Measurements from ENCODE around the gene PRDM7. TPM values are rescaled to one million over a fixed set of nuclear protein-coding genes. Genes with fewer than 3 reads are reported as not detected.
"Not testable (repeated sequence)": the region's sequence is repeated elsewhere in the genome, so short reads cannot be mapped to it uniquely, and the experiment has no call there.

Gene PRDM7
- total RNA-seq, 3 donors from 2014 or later = not detected

DNA sequence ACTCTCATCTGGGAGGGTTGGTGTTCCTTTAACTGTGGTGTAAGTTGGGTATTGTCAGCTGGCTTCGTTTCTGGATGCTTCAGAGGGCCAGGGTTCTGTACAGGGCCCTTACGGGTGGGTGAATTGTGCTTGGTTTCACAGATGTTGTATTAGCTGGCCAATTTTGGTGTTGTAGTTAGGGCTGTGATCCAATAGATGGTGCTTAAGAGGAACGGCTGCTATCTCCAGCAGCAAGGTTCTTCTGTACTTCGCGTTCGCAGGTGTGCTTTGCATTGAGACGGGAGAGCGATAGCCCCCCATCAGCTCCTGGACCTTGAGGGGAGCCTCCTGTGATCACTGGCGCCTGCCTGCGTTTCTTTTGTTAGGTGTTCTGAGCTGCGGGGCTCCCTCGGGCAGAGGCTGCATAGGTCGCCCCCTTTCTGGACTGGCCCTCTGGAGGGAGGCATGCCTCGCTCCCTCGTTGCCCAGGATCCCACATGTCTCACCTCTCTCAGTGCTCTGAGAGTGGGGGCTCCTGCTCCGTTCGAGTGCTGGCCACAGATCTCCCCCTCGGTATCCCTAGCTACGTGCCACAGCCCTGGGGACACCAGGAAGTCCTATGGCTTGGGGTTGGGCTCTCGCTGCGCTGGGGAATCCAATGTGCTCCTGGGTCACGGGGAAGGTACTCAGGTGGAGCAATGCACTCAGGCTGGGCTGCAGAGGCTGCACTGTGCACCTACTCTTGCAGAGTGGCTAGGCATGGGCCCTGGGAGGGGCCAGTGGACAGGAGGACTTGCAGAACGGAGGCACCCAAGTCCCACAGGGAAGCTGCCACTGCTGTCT lies 837 bp upstream of the PRDM7 start:
- Histone ChIP-seq H3K4me1 (ENCODE audit: low read depth) (peaks cover 12% of the 10 kb centered on the region), H3K36me3 (ENCODE audit: low read depth) (no peaks in the 10 kb centered on the region), H3K4me3 (peak overlapping the region; percentile 1), H3K9me3 (no peaks in the 10 kb centered on the region)
- peak; percentile 19 to 74 (median 73) for DNase-seq
- TF ChIP-seq, protein P1, sequence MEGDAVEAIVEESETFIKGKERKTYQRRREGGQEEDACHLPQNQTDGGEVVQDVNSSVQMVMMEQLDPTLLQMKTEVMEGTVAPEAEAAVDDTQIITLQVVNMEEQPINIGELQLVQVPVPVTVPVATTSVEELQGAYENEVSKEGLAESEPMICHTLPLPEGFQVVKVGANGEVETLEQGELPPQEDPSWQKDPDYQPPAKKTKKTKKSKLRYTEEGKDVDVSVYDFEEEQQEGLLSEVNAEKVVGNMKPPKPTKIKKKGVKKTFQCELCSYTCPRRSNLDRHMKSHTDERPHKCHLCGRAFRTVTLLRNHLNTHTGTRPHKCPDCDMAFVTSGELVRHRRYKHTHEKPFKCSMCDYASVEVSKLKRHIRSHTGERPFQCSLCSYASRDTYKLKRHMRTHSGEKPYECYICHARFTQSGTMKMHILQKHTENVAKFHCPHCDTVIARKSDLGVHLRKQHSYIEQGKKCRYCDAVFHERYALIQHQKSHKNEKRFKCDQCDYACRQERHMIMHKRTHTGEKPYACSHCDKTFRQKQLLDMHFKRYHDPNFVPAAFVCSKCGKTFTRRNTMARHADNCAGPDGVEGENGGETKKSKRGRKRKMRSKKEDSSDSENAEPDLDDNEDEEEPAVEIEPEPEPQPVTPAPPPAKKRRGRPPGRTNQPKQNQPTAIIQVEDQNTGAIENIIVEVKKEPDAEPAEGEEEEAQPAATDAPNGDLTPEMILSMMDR (IDR thresholded peaks at IDR 0.05) = no peak
- peak; percentile 52 for ATAC-seq
- intact Hi-C loops (cut with DNase I, micrococcal nuclease) = no loop called here

DNA sequence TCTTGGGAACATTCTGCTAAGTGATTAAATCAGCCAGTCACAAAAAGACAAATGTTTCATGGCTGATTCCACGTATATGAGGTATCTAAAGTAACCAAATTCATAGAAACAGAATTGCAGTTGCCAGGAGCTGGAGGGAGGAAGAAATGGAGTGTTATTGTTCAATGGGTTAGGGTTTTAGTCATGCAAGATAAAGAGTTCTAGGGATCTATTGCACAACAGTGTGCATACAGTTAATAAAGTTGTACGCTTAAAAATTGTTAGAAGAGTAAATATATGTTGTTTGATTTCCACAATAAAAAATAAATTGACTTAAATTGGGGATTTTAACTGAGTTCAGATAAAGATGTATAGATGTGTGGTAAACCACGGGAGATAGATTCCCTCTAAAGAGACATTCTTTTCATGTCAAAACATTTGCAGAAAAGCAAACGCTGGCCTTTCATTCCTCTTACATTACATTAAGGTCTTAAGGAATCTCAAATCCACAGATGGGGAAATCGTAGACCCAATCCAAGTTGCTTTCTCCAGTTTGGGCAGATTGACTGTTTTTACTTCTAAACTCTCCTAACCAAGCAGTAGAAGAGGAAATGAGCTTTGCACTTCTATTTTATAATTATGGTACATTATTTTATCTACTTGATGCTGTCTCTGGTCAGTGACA lies 4.6 kb downstream of the PRDM7 start:
- peaks cover 6% of the 10 kb centered on the region for H3K4me1 ChIP-seq (ENCODE audit: low read depth)
- H3K9me3 ChIP-seq = no peaks in the 10 kb centered on the region
- TF ChIP-seq, protein P1 (IDR thresholded peaks at IDR 0.05) = no peak
- no peak overlapping the region for H3K4me3 ChIP-seq
- intact Hi-C loops (cut with DNase I, micrococcal nuclease) = no loop called here
- DNase-seq = no peak
- ATAC-seq = no peak
- H3K36me3 ChIP-seq (ENCODE audit: low read depth) = no peaks in the 10 kb centered on the region

DNA sequence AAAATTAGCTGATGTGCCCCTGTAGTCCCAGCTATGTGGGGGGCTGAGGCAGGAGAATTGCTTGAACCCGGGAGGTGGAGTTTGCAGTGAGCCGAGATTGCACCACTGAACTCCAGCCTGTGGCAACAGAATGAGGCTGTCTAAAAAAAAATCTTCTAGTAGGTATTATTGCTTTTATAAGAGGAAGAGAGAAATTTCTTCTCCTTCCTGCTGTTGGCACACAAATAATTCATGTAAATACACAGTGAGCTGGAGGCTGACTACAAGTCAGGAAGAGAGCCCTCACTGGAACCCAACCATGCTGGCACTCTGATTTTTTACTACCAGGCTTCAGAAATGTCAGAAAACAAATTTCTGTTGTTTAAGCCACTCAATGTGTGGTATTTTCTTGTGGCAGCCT lies 6.7 kb downstream of the PRDM7 start:
- ATAC-seq (no peak), DNase-seq (no peak)
- H3K4me3 ChIP-seq = no peak overlapping the region
- no peaks in the 10 kb centered on the region for H3K36me3 ChIP-seq (ENCODE audit: low read depth)
- TF ChIP-seq, protein P1 (IDR thresholded peaks at IDR 0.05) = no peak
- intact Hi-C loops (cut with DNase I, micrococcal nuclease) = no loop called here
- H3K4me1 ChIP-seq (ENCODE audit: low read depth) = no peaks in the 10 kb centered on the region
- no peaks in the 10 kb centered on the region for H3K9me3 ChIP-seq

DNA sequence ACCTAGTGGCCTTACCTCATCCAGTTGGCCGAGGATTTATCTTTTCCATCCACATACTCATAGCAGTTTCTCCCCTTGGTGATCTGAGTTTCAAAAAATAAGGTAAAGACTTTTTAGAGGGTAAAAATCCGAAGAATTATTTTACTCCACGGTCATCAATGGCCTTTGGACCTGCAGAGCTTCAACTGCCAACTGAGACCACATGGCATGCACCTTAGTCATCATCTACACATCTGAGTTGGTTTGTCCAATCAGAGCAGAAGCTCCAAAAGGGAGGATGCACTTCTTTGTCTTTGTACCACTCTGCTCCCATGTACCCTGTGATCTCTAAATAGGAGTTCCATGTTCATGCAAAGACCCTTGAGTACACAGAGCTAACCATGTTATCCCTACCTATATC lies 15.7 kb downstream of the PRDM7 start:
- no peak for DNase-seq
- no peak overlapping the region for H3K4me3 ChIP-seq
- no peak for ATAC-seq
- H3K9me3 ChIP-seq = no peaks in the 10 kb centered on the region
- no peaks in the 10 kb centered on the region for H3K36me3 ChIP-seq (ENCODE audit: low read depth)
- intact Hi-C loops (cut with DNase I, micrococcal nuclease) = no loop called here
- TF ChIP-seq, protein P1 (IDR thresholded peaks at IDR 0.05) = no peak
- no peaks in the 10 kb centered on the region for H3K4me1 ChIP-seq (ENCODE audit: low read depth)

DNA sequence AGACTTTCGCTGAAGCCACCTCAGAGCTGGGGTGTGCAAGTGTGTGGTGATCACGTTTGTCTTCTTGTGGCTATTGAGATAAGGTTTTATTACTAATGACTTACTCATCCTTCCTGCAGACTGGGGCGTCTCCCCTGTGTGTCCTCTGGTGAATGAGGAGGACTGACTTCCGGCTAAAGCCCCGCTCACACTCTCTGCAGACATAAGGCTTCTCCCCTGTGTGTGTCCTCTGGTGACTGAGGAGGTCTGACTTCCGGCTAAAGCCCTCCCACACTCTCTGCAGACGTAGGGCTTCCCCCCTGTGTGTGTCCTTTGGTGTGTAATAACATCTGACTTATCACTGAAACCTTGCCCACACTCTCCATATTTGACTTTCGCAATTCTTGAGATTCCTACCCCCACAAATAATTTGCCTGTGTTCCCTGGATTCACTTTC lies 19.4 kb downstream of the PRDM7 start:
- intact Hi-C loops (cut with DNase I, micrococcal nuclease) = no loop called here
- DNase-seq (no peak), ATAC-seq (no peak)
- H3K4me3 ChIP-seq = no peak overlapping the region
- H3K9me3 ChIP-seq = peaks cover 11% of the 10 kb centered on the region
- TF ChIP-seq, protein P1 (IDR thresholded peaks at IDR 0.05) = no peak
- H3K36me3 ChIP-seq (ENCODE audit: low read depth) = no peaks in the 10 kb centered on the region
- no peaks in the 10 kb centered on the region for H3K4me1 ChIP-seq (ENCODE audit: low read depth)

DNA sequence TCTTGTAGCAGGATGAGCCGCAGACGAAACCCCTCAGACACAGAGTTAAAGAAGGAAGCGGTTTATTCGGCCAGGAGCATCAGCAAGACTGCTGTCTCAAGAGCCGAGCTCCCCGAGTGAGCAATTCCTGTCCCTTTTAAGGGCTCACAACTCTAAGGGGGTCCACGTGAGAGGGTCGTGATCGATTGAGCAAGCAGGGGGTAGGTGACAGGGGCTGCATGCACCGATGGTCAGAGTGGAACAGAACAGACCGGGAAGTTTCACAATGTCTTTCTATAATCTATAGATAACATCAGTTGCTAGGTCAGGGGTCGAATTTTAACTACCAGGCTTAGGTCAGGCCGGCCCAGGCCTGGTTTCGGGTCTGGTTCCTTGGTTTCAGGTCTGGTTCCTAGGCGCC lies 20.6 kb downstream of the PRDM7 start:
- H3K4me3 ChIP-seq; DNase-seq; H3K36me3 ChIP-seq (ENCODE audit: low read depth); intact Hi-C loops (cut with DNase I, micrococcal nuclease); ATAC-seq; H3K4me1 ChIP-seq (ENCODE audit: low read depth): not testable (repeated sequence)
- peaks cover 11% of the 10 kb centered on the region for H3K9me3 ChIP-seq
